Measurements from ENCODE around the gene ICA1.

GRCh38 chr7:8065356-8065813 lies 196.6 kb downstream of the ICA1 start:
- no peak for TF ChIP-seq ATF3 (IDR thresholded peaks at IDR 0.05)
- TF ChIP-seq CTCF (IDR thresholded peaks at IDR 0.05; ENCODE audit: low read depth, low read length, missing input control), result no peak
